Measurements from ENCODE around the gene LRIG3.
"Not testable (repeated sequence)": the region's sequence is repeated elsewhere in the genome, so short reads cannot be mapped to it uniquely, and the experiment has no call there.

Gene LRIG3

GRCh38 chr12:58930770-58931324, 10.5 kb upstream of the LRIG3 start:
- DNase-seq (ENCODE audit: low read depth in 3 of 3) = no peak

- no peak for DNase-seq (ENCODE audit: low read depth in 3 of 3)
Observed at GRCh38 chr12:58927120-58927519, 6.8 kb upstream of the LRIG3 start.

- no peak for DNase-seq (ENCODE audit: low read depth in 3 of 3)
Observed at GRCh38 chr12:58926586-58926985, 6.3 kb upstream of the LRIG3 start.

- DNase-seq (ENCODE audit: low read depth in 3 of 3) = no peak
Observed at GRCh38 chr12:58925751-58926150, 5.4 kb upstream of the LRIG3 start.

- DNase-seq (ENCODE audit: low read depth in 3 of 3) = no peak
Observed at GRCh38 chr12:58925111-58925611, 4.9 kb upstream of the LRIG3 start.

GRCh38 chr12:58924652-58925051, 4.3 kb upstream of the LRIG3 start:
- no peak for DNase-seq (ENCODE audit: low read depth in 3 of 3)

GRCh38 chr12:58923781-58924180, 3.5 kb upstream of the LRIG3 start:
- no peak for DNase-seq (ENCODE audit: low read depth in 3 of 3)

- no peak for DNase-seq (ENCODE audit: low read depth in 3 of 3)
Observed at GRCh38 chr12:58922849-58923248, 2.5 kb upstream of the LRIG3 start.

- DNase-seq (ENCODE audit: low read depth in 3 of 3) = no peak
Observed at GRCh38 chr12:58920961-58921861, 907 bp upstream of the LRIG3 start.

GRCh38 chr12:58919231-58920101, 838 bp downstream of the LRIG3 start:
- no peak for DNase-seq (ENCODE audit: low read depth in 3 of 3)

GRCh38 chr12:58918469-58918844, 1.8 kb downstream of the LRIG3 start:
- DNase-seq (ENCODE audit: low read depth in 3 of 3) = no peak

GRCh38 chr12:58917699-58918468, 2.4 kb downstream of the LRIG3 start:
- no peak for DNase-seq (ENCODE audit: low read depth in 3 of 3)

GRCh38 chr12:58916921-58917511, 3.3 kb downstream of the LRIG3 start:
- DNase-seq (ENCODE audit: low read depth in 3 of 3) = no peak

- DNase-seq (ENCODE audit: low read depth in 3 of 3) = no peak
Observed at GRCh38 chr12:58916161-58916621, 4.1 kb downstream of the LRIG3 start.

- no peak for DNase-seq (ENCODE audit: low read depth in 3 of 3)
Observed at GRCh38 chr12:58915634-58916033, 4.7 kb downstream of the LRIG3 start.

- no peak for DNase-seq (ENCODE audit: low read depth in 3 of 3)
Observed at GRCh38 chr12:58915037-58915436, 5.3 kb downstream of the LRIG3 start.

GRCh38 chr12:58914457-58914856, 5.8 kb downstream of the LRIG3 start:
- no peak for DNase-seq (ENCODE audit: low read depth in 3 of 3)

GRCh38 chr12:58907391-58907790, 12.9 kb downstream of the LRIG3 start:
- no peak for DNase-seq (ENCODE audit: low read depth in 3 of 3)

- DNase-seq (ENCODE audit: low read depth in 3 of 3) = no peak
Observed at GRCh38 chr12:58906917-58907316, 13.4 kb downstream of the LRIG3 start.

- DNase-seq (ENCODE audit: low read depth in 3 of 3) = no peak
Observed at GRCh38 chr12:58905422-58905821, 14.9 kb downstream of the LRIG3 start.

GRCh38 chr12:58902726-58903125, 17.6 kb downstream of the LRIG3 start:
- not testable (repeated sequence) for DNase-seq (ENCODE audit: low read depth in 3 of 3)
